ENCODE measurements around the gene CYRIA.

DNA sequence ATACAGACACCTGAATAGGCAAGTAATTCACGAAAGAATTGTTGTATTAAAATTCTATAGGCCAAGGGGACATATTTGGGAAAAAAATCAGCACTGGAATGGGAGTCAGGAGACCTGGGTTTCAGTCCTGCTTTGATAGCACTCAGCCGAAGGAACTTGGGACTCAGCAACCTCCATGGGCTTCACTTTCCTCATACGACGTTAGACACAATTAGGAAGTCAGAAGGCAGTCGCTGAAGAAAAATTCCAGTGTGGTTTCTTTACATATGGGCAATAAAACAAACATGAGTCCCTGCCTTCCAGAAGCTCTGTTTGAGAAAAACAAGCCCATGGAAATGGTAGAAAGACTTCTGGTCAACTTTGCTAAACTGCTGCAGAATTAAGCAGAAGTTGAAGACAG, 15.1 kb upstream of the CYRIA start:
- TF ChIP-seq, protein P1, sequence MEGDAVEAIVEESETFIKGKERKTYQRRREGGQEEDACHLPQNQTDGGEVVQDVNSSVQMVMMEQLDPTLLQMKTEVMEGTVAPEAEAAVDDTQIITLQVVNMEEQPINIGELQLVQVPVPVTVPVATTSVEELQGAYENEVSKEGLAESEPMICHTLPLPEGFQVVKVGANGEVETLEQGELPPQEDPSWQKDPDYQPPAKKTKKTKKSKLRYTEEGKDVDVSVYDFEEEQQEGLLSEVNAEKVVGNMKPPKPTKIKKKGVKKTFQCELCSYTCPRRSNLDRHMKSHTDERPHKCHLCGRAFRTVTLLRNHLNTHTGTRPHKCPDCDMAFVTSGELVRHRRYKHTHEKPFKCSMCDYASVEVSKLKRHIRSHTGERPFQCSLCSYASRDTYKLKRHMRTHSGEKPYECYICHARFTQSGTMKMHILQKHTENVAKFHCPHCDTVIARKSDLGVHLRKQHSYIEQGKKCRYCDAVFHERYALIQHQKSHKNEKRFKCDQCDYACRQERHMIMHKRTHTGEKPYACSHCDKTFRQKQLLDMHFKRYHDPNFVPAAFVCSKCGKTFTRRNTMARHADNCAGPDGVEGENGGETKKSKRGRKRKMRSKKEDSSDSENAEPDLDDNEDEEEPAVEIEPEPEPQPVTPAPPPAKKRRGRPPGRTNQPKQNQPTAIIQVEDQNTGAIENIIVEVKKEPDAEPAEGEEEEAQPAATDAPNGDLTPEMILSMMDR (IDR thresholded peaks at IDR 0.05; ENCODE audit: low read depth, low read length), result no peak
- TF ChIP-seq EZH2phosphoT487 (IDR thresholded peaks at IDR 0.05; ENCODE audit: low read depth), result no peak

All from OCI-LY3 (cell line).